ENCODE data around the gene RUNX3. TPM values are rescaled to one million over a fixed set of nuclear protein-coding genes. Genes with fewer than 3 reads are reported as not detected.

The RUNX3 gene
- total RNA-seq, 1 experiment from 2014 or later, result not detected

- DNase-seq (ENCODE audit: low read depth), result no peak
Measured at GRCh38 chr1:24888061-24888970, 41.8 kb downstream of the RUNX3 start.

- no peak for DNase-seq (ENCODE audit: low read depth)
Measured at GRCh38 chr1:24886241-24886640, 43.8 kb downstream of the RUNX3 start.

GRCh38 chr1:24884751-24885150, 45.3 kb downstream of the RUNX3 start:
- no peak for DNase-seq (ENCODE audit: low read depth)

GRCh38 chr1:24881034-24881433, 49.0 kb downstream of the RUNX3 start:
- DNase-seq (ENCODE audit: low read depth), result no peak

- peak; percentile 17 for DNase-seq (ENCODE audit: low read depth)
Measured at GRCh38 chr1:24878775-24879742, 51.0 kb downstream of the RUNX3 start.

- DNase-seq (ENCODE audit: low read depth), result no peak
Measured at GRCh38 chr1:24878045-24878444, 52.0 kb downstream of the RUNX3 start.

- DNase-seq (ENCODE audit: low read depth), result no peak
Measured at GRCh38 chr1:24875991-24876506, 54.0 kb downstream of the RUNX3 start.

- DNase-seq (ENCODE audit: low read depth), result no peak
Measured at GRCh38 chr1:24875257-24875656, 54.8 kb downstream of the RUNX3 start.

- no peak for DNase-seq (ENCODE audit: low read depth)
Measured at GRCh38 chr1:24874611-24875234, 55.4 kb downstream of the RUNX3 start.

GRCh38 chr1:24874056-24874455, 56.0 kb downstream of the RUNX3 start:
- DNase-seq (ENCODE audit: low read depth), result no peak

- DNase-seq (ENCODE audit: low read depth), result no peak
Measured at GRCh38 chr1:24873148-24873547, 56.9 kb downstream of the RUNX3 start.

- DNase-seq (ENCODE audit: low read depth), result no peak
Measured at GRCh38 chr1:24872061-24872850, 57.8 kb downstream of the RUNX3 start.

GRCh38 chr1:24871306-24871901, 58.7 kb downstream of the RUNX3 start:
- DNase-seq (ENCODE audit: low read depth), result no peak

- DNase-seq (ENCODE audit: low read depth), result no peak
Measured at GRCh38 chr1:24870551-24871195, 59.4 kb downstream of the RUNX3 start.

- DNase-seq (ENCODE audit: low read depth), result no peak
Measured at GRCh38 chr1:24868016-24868875, 61.8 kb downstream of the RUNX3 start.

- DNase-seq (ENCODE audit: low read depth), result no peak
Measured at GRCh38 chr1:24867084-24867870, 62.8 kb downstream of the RUNX3 start.

- no peak for DNase-seq (ENCODE audit: low read depth)
Measured at GRCh38 chr1:24866211-24867083, 63.6 kb downstream of the RUNX3 start.
